HUES64 (cell line): ENCODE data around the gene HCK. TPM values are rescaled to one million over a fixed set of nuclear protein-coding genes. Genes with fewer than 3 reads are reported as not detected.

Experiments
- H3K27ac ChIP-seq: 2 replicates; pipeline ENCODE4 v1.7.0; 2013; ENCODE audit warnings: low read depth, low read length, inconsistent platforms
- H3K27me3 ChIP-seq: 2 replicates; pipeline ENCODE4 v1.6.1; 2013; ENCODE audit warnings: mild to moderate bottlenecking, low read length; ENCODE audit not compliant: insufficient read depth
- H3K36me3 ChIP-seq: 2 replicates; pipeline ENCODE4 v1.6.1; 2013; ENCODE audit warnings: mild to moderate bottlenecking, low read length; ENCODE audit not compliant: insufficient read depth
- H3K4me1 ChIP-seq: 2 replicates; pipeline ENCODE4 v1.6.1; 2013; ENCODE audit warnings: mild to moderate bottlenecking, low read length, moderate library complexity; ENCODE audit not compliant: insufficient read depth
- H3K4me3 ChIP-seq: 2 replicates; pipeline ENCODE4 v1.5.1; 2013; ENCODE audit warnings: mild to moderate bottlenecking, low read length, moderate library complexity
- H3K9ac ChIP-seq: 2 replicates; pipeline ENCODE4 v1.6.1; 2013; ENCODE audit warnings: mild to moderate bottlenecking, low read depth, low read length
- H3K9me3 ChIP-seq: 2 replicates; pipeline ENCODE4 v1.6.1; 2013; ENCODE audit warnings: low read depth, low read length; ENCODE audit not compliant: insufficient read depth
- WGBS: fragments of 150-250, 120-280 bp; methylation state at CpG from one replicate; pipeline ENCODE4 v1.1.7; 2013; ENCODE audit warnings: missing lambda C conversion rate; 5-methylcytosine and 5-hydroxymethylcytosine counted together
- polyA plus RNA-seq, 2 experiments: library from polyadenylated mRNA; stranded (reverse); fragments of 50-300 nt; gene quantifications; one replicate each; pipeline ENCODE4 v1.2.3, GENCODE V29; 2013

The HCK gene
- 0.20 TPM for polyA plus RNA-seq (2013, experiment 1 of 2)
- 0.44 TPM for polyA plus RNA-seq (2013, experiment 2 of 2)

DNA sequence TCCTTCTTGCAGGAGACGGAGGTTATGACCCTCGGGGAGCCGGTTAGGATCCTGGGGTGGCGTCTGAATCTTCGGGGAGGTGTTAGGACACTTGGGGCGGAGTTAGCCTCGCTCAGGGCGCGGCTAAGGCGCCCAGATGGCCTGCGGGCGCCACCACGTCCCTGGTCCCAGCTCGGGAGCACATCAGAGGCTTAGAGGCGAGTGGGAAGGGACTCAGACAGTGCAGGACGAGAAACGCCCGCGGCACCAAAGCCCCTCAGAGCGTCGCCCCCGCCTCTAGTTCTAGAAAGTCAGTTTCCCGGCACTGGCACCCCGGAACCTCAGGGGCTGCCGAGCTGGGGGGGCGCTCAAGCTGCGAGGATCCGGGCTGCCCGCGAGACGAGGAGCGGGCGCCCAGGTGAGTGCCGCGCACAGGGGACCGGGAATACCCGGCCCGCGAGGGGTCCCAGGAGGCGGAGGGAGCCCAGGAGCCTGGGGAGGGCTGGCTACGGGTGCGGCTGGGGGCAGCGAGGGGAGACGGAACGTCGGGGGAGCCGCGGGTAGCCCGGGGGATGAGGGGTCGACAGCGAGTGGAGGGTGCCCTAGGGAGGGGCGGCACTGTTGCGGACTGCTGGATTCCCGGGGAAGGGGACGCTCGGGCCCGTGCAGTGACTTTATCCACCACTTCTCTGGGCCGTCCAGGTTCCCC lies at the start of gene HCK:
Gene HCK (plus strand): TSS at position 153 of the 688 bp plus-strand sequence.
- Histone ChIP-seq H3K9me3 (no peaks in the 10 kb centered on the region), H3K4me3 (peak within 1 kb of the TSS; percentile 60), H3K9ac (no peak within 1 kb of the TSS), H3K4me1 (no peaks in the 10 kb centered on the region; the same call in 1 of the 2 replicates), H3K36me3 (no peaks in the 10 kb centered on the region), H3K27ac (no peak within 1 kb of the TSS), H3K27me3 (peaks cover 49% of the 10 kb centered on the region)
- WGBS = under 1% methylated on average over 56 of the region's 58 CpGs

DNA sequence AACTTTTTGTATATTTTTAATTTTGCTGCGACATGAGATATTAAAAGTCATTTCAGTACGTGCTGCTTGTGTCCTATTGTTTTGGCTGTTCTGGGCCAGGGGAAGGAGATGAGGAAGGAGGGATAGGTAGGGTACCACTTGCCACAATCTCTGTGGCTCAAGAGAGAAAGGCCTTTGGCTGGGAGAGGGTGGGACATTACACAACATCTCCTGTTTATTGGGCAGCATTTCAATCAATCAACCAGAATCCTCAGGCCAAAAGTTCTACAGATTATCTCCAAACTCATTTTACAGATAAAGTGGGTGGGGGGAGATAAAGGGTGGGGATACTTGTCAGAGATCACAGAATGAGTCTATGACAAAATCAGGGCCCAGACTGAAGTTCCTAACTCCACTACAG lies 48.7 kb upstream of the HCK start:
- WGBS = 85% methylated on average over 2 of the region's 2 CpGs
- no peak overlapping the region for H3K9ac ChIP-seq
- no peak overlapping the region for H3K27ac ChIP-seq
- no peaks in the 10 kb centered on the region for H3K9me3 ChIP-seq
- no peaks in the 10 kb centered on the region for H3K27me3 ChIP-seq
- H3K36me3 ChIP-seq = no peaks in the 10 kb centered on the region
- no peak overlapping the region for H3K4me3 ChIP-seq
- peaks cover 18% of the 10 kb centered on the region for H3K4me1 ChIP-seq

DNA sequence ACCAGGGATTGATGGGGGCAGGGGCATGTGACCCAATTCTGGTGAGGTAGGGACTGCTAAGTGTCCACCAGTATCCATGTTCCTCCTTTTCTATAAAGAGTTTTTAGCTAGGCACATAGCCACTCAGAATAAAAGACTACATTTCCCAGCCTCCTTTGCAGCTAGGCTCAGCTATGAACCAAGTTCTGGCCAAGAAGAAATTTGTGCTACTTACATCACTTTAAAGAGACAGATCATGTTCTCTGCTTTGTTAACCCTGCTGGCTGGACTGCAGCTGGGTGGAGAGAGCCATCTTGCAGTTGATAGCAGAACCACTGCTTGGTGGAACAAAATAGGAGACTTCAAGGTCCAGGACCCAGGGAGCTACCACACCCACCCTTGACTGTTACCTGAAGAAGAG lies 47.1 kb upstream of the HCK start:
- peaks cover 18% of the 10 kb centered on the region for H3K4me1 ChIP-seq
- no peak overlapping the region for H3K27ac ChIP-seq

DNA sequence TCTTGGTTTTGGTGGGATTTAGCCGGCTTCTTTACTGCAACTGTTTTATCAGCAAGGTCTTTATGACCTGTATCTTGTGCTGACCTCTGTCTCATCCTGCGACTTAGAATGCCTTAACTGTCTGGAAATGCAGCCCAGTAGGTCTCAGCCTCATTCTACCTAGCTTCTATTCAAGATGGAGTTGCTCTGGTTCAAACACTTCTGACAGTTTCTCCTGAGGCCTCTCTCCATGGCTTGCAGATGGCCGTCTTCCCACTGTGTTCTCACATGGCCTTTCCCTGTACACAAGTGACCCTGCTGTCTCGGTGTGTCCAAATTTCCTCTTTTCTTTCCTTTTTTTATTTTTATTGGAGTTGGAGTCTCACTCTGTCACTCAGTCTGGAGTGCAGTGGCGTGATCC lies 46.0 kb upstream of the HCK start:
- Histone ChIP-seq H3K4me1 (peaks cover 24% of the 10 kb centered on the region), H3K9me3 (no peaks in the 10 kb centered on the region), H3K27me3 (no peaks in the 10 kb centered on the region), H3K4me3 (no peak overlapping the region), H3K27ac (no peak overlapping the region), H3K36me3 (no peaks in the 10 kb centered on the region), H3K9ac (no peak overlapping the region)
- 93% methylated on average over 5 of the region's 5 CpGs for WGBS

More for the DNA sequence above, 47.1 kb upstream of the HCK start:
- Histone ChIP-seq H3K9ac (no peak overlapping the region), H3K36me3 (no peaks in the 10 kb centered on the region), H3K27me3 (no peaks in the 10 kb centered on the region), H3K9me3 (no peaks in the 10 kb centered on the region), H3K4me3 (no peak overlapping the region)

DNA sequence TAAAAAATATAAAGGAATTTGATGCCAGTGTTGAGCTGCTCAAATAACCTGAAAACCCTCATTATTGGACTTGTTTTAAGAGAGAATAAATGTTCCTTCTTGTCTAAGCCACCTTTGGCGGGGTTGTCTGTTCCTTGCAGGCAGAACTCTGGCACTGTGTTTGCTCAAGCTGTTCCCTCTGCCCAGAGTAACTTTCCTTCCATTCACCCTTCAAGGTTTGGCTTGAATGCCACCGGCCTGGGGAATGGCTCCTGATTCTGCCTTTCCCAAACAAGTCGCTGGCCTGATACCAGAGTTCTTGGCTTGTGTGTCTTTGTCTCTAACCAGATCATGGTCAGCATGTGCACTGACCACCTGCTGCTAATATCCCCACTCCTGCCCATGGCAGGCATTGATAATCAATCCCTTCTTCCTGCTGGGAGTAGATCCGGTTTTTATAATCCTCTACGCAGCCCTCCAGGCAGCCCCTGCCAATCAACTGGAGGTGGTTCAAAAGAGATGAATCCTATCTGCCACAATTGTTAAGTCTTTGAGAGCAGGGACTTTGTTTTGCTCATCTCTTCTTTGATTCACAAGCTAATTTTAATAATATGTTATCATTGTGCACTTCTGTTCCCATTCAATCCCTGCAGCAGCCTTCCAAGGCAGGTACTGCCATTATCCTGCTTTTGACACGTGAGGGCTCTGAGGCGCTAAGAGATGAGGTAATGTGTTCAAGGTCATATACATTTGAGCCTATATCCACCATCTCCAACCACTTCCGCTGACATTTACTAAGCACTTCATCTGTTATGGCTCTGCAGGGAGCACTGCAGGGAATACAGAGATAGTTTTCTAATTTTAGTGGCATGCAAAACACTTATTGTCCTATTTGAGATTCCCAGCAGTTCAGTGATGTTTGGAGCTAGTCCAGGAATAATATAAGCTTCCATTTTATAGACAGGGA lies 44.9 kb upstream of the HCK start:
- Histone ChIP-seq H3K36me3 (no peaks in the 10 kb centered on the region), H3K4me1 (peaks cover 24% of the 10 kb centered on the region), H3K4me3 (no peak overlapping the region), H3K27ac (peak overlapping the region; percentile 9; the same call in 1 of the 2 replicates), H3K9me3 (no peaks in the 10 kb centered on the region), H3K9ac (no peak overlapping the region), H3K27me3 (no peaks in the 10 kb centered on the region)
- WGBS = 66% methylated on average over 8 of the region's 8 CpGs

DNA sequence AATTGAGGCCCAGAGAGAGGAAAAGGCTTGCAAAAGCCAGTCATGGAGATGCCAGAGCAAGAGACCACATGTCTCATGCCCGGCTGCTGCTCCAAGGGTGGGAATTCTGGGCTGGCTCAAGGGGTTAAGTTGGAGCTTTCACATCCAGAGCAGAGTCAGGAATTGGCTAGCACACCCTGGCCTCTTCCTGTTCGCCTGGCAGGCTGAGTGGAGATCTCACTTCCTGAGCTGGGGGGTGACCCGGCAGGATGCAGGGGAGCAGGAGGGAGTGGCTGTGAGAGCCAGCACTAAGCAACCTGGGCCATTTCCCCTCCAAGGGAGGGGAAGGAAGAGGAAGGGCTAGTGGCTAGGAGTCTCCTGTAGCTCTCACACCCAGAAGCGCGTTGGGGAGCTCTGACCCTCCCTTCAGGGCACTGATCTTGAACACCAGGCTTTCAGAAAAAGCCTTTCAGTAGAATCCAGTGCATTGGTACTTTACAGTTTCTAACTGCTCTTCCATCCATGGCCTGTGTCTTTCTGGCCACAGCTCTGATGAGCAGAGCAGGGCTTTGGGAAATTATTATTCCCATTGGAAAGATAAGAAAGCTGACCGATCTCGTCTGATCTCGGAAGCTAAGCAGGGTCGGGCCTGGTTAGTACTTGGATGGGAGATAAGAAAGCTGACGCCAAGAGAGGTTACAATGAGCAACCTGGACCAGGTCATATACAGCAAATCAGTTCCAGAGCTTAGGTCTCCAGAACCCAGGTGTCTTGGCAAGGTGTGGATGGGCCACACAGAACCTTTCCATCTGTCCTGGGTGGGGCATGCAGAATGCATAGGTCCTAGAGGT lies 44.0 kb upstream of the HCK start:
- Histone ChIP-seq H3K9me3 (no peaks in the 10 kb centered on the region), H3K9ac (no peak overlapping the region)
- whole genome bisulfite sequencing = 59% methylated on average over 10 of the region's 10 CpGs

DNA sequence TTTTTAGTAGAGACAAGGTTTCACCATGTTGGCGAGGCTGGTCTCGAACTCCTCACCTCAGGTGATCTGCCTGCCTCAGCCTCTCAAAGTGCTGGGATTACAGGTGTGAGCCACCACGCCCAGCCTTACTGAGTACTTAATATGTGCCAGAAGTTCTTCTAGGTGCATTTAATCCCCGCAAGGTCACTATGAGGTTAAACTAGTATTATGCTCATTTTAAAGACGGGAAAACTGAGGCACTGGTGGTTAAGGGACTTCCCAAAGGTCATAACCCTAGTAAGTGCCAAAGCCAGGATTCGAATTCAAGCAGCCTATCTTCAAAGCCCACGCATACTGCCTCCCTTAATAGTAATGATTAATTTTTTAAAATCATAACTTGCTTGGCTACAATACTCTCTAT lies 42.5 kb upstream of the HCK start:
- Histone ChIP-seq H3K36me3 (no peaks in the 10 kb centered on the region), H3K4me1 (peaks cover 24% of the 10 kb centered on the region), H3K9me3 (no peaks in the 10 kb centered on the region), H3K9ac (no peak overlapping the region), H3K4me3 (no peak overlapping the region), H3K27ac (no peak overlapping the region), H3K27me3 (no peaks in the 10 kb centered on the region)
- WGBS = 97% methylated on average over 6 of the region's 7 CpGs

More for the DNA sequence above, 44.0 kb upstream of the HCK start:
- H3K36me3 ChIP-seq = no peaks in the 10 kb centered on the region
- no peak overlapping the region for H3K4me3 ChIP-seq
- no peaks in the 10 kb centered on the region for H3K27me3 ChIP-seq
- H3K4me1 ChIP-seq = peaks cover 24% of the 10 kb centered on the region
- no peak overlapping the region; the same call in 1 of the 2 replicates for H3K27ac ChIP-seq

DNA sequence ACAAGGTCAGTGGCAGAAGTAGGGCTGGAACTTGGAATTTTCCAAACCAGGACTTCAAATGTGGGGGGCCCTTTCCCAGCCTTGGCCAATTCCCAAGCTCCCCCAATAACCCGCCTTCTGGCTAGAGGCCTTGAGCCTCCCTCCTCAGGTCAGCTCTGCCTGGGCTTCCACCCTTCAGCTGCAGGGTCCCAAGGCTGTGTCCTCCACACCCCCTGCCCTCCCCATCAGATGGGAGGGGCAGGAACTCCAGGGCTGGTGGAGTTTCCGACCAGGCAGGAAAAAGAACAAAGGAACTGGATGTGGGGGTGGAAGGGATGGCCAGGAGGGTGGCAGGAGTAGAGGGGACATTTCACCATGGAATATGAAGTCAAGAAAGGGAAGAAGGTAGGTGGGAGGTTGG lies 41.9 kb upstream of the HCK start, which contains the start of gene CCM2L:
Gene CCM2L (plus strand): TSS at position 338 of the 400 bp plus-strand sequence. CDS start 17 bp downstream, at position 355.
- no peak within 1 kb of the TSS for H3K4me3 ChIP-seq
- no peaks in the 10 kb centered on the region for H3K9me3 ChIP-seq
- H3K27ac ChIP-seq = no peak within 1 kb of the TSS
- H3K9ac ChIP-seq = no peak within 1 kb of the TSS
- H3K36me3 ChIP-seq = no peaks in the 10 kb centered on the region
- no peaks in the 10 kb centered on the region for H3K27me3 ChIP-seq
- 57% methylated on average over 2 of the region's 2 CpGs for WGBS
- H3K4me1 ChIP-seq = peaks cover 24% of the 10 kb centered on the region

DNA sequence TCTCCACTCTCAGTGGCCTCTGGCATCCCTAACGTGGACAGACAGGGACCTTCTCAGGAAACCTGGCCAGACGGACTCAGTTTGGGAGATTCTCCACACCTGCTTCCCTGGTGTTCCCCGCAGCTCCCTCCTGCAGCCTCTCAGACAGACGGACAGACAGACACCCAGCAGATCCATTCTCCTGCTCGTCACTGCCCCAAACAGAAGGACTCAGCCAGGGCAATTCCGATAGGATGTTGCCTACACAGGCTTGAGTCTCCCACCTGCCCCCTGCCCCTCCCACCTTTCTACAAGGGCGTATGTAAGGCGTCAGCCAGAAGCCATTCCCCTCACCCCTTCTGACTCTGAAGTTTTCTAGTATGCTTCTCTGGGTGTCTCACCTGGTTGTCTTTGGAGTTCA lies 41.4 kb upstream of the HCK start:
- WGBS = 35% methylated on average over 8 of the region's 8 CpGs
- Histone ChIP-seq H3K9me3 (no peaks in the 10 kb centered on the region), H3K36me3 (no peaks in the 10 kb centered on the region), H3K27me3 (no peaks in the 10 kb centered on the region), H3K4me3 (no peak overlapping the region), H3K9ac (no peak overlapping the region), H3K27ac (no peak overlapping the region), H3K4me1 (peaks cover 24% of the 10 kb centered on the region)

DNA sequence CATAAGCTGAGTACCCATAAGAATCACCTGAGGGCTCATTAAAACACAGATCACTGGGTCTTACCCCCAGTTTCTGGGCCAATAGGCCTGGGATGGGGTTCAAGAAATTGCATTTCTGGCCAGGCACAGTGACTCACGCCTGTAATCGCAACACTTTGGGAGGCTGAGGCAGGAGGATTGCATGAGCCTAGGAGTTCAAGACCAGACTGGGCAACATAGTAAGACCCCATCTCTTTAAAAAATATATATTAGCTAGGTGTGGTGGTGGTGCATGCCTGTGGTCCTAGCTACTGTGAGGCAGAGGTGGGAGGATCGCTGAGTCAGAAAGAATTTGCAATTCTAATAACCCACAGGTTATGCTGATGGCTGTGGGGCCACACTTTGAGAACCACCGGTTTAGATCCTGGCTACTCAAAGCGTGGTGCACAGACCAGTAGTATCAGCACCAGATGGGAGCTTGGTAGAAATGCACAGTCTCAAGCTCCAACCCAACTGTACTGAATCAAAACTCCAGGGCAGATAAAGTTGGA lies 39.8 kb upstream of the HCK start:
- no peaks in the 10 kb centered on the region for H3K9me3 ChIP-seq
- H3K27ac ChIP-seq = no peak overlapping the region
- WGBS = 66% methylated on average over 5 of the region's 5 CpGs
- H3K4me1 ChIP-seq = peaks cover 16% of the 10 kb centered on the region
- H3K9ac ChIP-seq = no peak overlapping the region
- no peaks in the 10 kb centered on the region for H3K36me3 ChIP-seq
- H3K4me3 ChIP-seq = no peak overlapping the region
- peaks cover 4% of the 10 kb centered on the region for H3K27me3 ChIP-seq
